GM21360 (cell line): Measurements from ENCODE around the gene RNGTT.
A peak's percentile ranks its signal among the peaks of the same experiment; 100 is the strongest.

Experiments used
- ATAC-seq: cut with Tn5 transposase; IDR thresholded peaks from one replicate; pipeline ENCODE4 v1.9.1; 2021; ENCODE audit warnings: mild to moderate bottlenecking, moderate library complexity; ENCODE audit not compliant: unreplicated experiment

RNGTT gene

DNA sequence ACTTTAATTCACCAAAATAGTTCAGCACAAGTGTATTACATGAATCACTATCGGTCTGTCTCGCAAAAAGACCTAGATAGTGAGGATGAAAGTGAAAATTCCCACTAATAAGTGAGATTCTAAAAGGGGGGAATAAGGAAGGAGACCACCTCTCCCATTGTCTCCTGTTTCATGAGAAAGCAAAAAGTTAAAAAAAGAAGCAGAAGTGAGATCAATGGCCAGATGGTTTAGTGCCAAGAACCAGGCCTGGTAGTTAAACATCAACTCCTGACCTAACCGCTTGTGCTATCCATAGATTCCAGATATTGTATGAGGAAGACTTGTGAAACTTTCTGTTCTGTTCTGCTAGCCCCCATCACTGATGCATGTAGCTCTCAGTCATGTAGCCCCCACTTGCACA, 293.0 kb downstream of the RNGTT start:
- ATAC-seq = no peak

- no peak for ATAC-seq
These were observed 293.9 kb downstream of the RNGTT start for GRCh38 chr6:88669475-88669874.

GRCh38 chr6:88666901-88667300, 296.5 kb downstream of the RNGTT start:
- no peak for ATAC-seq

DNA sequence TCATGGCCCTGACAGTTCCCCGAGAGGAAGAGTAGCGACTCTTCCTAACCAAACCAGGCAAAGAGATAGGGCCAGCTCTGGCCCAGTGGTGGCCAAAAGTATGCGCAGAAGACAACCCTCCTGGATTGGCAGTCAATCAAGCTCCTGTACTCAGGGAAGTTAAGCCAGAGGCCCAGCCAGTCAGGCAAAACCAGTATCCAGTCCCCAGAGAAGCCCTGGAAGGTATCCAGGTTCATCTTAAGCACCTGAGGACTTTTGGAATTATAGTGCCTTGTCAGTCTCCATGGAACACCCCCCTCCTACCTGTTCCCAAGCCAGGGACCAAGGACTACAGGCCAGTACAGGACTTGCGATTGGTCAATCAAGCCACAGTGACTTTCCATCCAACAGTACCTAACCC, 298.3 kb downstream of the RNGTT start:
- no peak for ATAC-seq

- no peak for ATAC-seq
These were observed 299.6 kb downstream of the RNGTT start for GRCh38 chr6:88663801-88664200.

GRCh38 chr6:88662653-88663174, 300.7 kb downstream of the RNGTT start:
- no peak for ATAC-seq

- no peak for ATAC-seq
These were observed 301.2 kb downstream of the RNGTT start for GRCh38 chr6:88662163-88662580.

DNA sequence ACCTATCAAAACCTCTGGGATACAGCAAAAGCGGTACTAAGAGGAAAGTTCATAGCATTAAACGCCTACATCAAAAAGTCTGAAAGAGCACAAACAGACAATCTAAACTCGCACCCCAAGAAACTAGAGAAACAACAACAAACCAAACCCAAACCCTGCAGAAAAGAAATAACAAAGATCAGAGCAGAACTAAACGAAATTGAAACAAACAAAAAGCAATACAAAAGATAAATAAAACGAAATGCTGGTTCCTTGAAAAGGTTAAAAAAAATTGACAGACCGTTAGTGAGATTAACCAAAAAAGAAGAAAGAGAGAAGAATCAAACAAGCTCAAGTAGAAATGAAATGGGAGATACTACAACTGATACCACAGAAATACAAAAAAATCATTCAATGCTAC, 302.3 kb downstream of the RNGTT start:
- ATAC-seq = no peak

DNA sequence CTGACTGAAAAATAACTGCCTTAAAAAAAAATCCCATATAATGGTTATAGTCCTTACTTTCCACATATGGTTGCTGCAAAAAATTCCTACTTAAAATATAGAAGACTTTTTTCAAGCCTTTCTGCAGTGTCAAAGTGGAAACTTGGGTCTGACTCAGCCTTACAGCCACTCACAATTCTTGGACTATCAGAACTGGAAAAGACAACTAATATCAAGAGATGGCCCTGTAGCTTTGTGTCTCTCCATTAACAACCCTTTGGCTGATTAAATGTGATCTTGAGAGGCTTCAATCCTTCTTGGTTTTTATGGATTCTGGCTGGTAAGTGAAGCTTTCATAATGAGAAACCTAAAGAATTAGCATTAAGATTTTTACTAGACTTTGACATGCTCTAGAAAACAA, 307.8 kb downstream of the RNGTT start:
- ATAC-seq = no peak

DNA sequence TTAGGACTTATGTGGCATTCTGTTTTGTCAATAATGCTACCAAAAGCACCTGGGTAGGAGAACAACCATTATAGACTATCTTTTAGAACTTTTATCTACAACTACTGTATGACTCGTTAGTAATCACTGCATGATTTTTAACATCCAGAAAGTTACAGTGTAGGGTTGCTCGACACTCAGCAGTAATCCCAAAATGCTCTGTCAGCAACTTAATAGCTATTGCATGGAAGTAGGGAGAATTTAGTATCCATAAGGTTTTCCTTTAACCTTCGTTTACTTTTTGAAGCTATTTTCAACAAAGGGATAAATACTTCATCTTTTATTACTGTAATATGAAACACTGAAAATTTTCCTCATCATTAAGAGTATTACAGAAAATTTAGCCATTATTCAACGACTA, 309.5 kb downstream of the RNGTT start:
- no peak for ATAC-seq

DNA sequence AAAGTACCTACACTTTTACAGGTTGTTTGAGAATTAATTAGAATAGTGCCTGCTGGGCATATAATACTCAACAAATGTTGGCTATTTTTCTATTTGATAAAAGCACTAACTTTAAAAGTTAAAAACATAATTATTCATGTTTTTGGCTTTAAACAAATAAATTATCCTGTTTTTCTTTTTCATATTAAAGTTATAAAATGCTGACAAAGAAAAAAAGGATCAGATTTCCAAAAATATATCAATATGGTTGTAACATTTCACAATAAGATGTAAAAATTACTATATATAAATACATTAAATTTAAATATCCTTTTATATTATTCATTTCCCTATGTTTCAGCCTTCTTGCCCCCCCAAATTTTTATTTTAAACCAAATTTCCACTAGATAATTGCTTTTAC, 312.0 kb downstream of the RNGTT start:
- no peak for ATAC-seq

DNA sequence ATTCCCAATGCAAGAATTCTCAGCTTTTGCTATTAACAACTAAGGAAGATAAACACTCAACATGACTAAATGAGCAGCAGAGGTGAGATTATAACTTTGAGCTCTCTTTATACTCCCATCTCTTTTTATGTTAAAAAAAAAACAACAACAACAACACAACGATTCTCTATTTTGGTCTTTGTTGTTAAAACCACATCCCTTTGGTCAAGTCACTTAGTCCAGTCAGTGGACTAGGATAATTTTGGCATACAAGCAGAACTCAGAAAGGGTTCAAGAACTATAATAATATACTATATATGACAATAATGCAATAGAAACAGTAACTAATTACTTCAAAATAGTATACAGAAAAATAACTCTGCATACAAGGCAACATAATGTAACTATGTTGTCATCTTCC, 312.4 kb downstream of the RNGTT start:
- no peak for ATAC-seq

GRCh38 chr6:88650029-88650619, 313.3 kb downstream of the RNGTT start:
- ATAC-seq = peak; percentile 96

- peak; percentile 91 for ATAC-seq
These were observed 322.1 kb downstream of the RNGTT start for GRCh38 chr6:88641178-88641903.

DNA sequence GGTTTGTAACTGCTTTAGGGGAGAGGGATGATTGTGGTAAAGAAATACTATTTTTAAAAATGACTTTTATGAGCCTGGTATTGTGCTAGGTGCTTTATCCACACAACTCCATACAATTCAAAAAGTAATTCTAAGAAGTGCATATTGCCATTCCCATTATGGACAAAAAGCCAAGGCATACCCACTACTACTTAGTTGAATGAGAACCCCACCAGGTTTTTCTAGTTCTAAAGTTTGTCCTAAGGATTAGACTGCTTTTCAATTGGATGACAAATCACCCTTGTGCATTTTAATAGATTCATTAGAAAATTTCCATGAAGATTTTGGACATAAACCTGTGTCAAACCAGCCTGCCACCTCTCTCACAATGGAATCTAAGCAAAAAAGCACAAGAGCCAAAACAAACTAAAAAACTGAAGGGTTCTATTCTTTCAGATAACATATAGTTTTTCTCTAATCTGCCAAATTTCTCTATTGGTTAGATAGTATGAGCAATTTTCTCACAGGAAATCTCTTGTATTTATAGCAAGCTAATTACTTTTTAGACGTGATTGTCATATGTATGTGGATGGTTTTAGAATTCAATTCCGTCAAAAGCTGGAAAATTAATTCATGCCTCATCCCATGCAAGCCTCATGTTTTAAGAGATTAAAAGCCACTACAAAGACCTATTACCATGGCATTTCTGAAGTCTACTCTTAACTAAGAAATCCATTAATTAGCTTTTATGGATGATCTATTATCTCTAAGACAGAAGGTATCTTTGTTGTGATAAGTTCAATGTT, 325.5 kb downstream of the RNGTT start:
- no peak for ATAC-seq

GRCh38 chr6:88636871-88637270, 326.5 kb downstream of the RNGTT start:
- no peak for ATAC-seq

DNA sequence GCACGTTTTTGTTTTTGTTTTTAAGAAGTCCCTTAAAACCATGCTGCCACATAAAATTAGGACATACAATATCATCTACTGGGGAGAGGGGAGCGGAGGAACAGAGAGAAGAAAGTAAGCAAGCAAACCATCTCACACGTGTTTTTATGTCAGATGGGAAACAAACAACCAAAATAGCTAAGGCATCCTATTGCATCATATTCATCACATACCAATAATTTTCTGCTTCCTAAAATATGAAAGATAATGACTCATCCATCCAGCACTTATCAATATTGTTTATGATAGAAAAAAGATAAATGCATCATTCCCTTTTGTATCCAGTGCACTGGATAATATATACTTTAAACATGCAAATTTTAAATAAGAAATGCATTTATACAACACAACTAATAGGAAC, 329.6 kb downstream of the RNGTT start:
- no peak for ATAC-seq

GRCh38 chr6:88631830-88632229, 331.6 kb downstream of the RNGTT start:
- ATAC-seq = no peak

GRCh38 chr6:88629838-88630494, 333.5 kb downstream of the RNGTT start:
- ATAC-seq = no peak

- ATAC-seq = no peak
These were observed 337.0 kb downstream of the RNGTT start for GRCh38 chr6:88626460-88626859.

DNA sequence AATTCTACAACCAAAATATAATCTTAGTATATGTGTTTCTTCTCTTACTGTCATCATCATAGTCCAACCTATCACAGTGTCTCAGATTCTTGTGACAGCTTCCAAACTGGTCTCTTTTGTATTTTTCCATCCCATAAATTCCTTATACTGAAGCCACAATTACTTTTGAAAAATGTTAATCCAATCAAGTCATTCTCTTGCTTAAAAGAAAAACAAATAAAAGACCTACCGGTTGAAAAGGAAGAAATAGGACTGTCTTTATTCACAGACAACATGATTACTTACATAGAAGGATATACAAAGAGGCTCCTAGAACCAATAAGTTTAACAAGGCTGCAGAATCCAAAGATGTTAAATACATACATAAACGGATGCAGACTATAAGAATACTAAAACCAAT, 339.9 kb downstream of the RNGTT start:
- no peak for ATAC-seq
